GM12891 (cell line): ENCODE measurements around the gene ANK2.

ENCODE experiments used
- POLR2A ChIP-seq: IDR thresholded peaks from 2 replicates; pipeline ENCODE4 v1.6.1; 2011; ENCODE audit warnings: low read depth, low read length, control low read depth
- POLR2AphosphoS5 ChIP-seq: IDR thresholded peaks from 2 replicates; pipeline ENCODE4 v1.6.1; 2011; ENCODE audit warnings: low read depth, low read length, control low read depth
- POU2F2 ChIP-seq: IDR thresholded peaks from 2 replicates; pipeline ENCODE4 v1.6.1; 2011; ENCODE audit warnings: low read depth, mild to moderate bottlenecking, control low read depth, low read length, moderate library complexity
- SPI1 ChIP-seq: IDR thresholded peaks from 2 replicates; pipeline ENCODE4 v1.6.1; 2011; ENCODE audit warnings: low read depth, low read length, control low read depth
- TAF1 ChIP-seq: IDR thresholded peaks from 2 replicates; pipeline ENCODE4 v1.6.1; 2011; ENCODE audit warnings: low read depth, low read length, control low read depth

GRCh38 chr4:113288696-113289095, 239.2 kb downstream of the ANK2 start:
- TF ChIP-seq POLR2A (no peak), TAF1 (no peak), POLR2AphosphoS5 (no peak), POU2F2 (no peak), SPI1 (no peak)
